ENCODE data around the gene MAGEC1. TPM values are rescaled to one million over a fixed set of nuclear protein-coding genes. Genes with fewer than 3 reads are reported as not detected.

MAGEC1 gene
- total RNA-seq, 4 donors from 2014 or later, result not detected

DNA sequence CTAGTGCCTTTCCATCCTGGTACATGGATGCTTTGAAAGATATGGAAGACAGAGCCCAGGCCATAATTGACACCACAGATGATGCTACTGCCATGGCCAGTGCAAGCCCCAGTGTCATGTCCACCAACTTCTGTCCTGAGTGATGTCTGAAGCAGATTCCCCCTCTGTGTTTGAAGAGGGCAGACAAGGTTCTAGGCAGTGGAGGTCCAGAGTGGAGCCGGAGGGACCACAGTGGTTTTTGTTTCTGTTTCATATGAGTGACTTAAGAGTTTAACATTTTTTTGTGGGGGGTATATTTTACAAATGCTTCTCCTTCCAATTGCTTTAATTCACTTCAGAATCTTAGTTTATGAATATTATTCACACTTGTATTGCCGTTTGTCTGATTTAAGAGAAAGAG, 6.0 kb upstream of the MAGEC1 start:
- Histone ChIP-seq H3K4me1 (no peaks in the 10 kb centered on the region), H3K27ac (no peak overlapping the region), H3K9me3 (no peaks in the 10 kb centered on the region), H3K4me3 (no peak overlapping the region), H3K27me3 (no peaks in the 10 kb centered on the region), H3K36me3 (no peaks in the 10 kb centered on the region)
- ATAC-seq, result no peak
- DNase-seq, result no peak
- intact Hi-C loops (cut with DNase I; ENCODE audit: low total_unique reads), result no loop called here
- no peak for TF ChIP-seq POLR2A (IDR thresholded peaks at IDR 0.05)
- TF ChIP-seq, protein P1, sequence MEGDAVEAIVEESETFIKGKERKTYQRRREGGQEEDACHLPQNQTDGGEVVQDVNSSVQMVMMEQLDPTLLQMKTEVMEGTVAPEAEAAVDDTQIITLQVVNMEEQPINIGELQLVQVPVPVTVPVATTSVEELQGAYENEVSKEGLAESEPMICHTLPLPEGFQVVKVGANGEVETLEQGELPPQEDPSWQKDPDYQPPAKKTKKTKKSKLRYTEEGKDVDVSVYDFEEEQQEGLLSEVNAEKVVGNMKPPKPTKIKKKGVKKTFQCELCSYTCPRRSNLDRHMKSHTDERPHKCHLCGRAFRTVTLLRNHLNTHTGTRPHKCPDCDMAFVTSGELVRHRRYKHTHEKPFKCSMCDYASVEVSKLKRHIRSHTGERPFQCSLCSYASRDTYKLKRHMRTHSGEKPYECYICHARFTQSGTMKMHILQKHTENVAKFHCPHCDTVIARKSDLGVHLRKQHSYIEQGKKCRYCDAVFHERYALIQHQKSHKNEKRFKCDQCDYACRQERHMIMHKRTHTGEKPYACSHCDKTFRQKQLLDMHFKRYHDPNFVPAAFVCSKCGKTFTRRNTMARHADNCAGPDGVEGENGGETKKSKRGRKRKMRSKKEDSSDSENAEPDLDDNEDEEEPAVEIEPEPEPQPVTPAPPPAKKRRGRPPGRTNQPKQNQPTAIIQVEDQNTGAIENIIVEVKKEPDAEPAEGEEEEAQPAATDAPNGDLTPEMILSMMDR (IDR thresholded peaks at IDR 0.05 in 4 of 5, conservative IDR thresholded peaks at IDR 0.05 in 1 of 5), result no peak
- in situ Hi-C loops (cut with MboI; ENCODE audit: low sequenced_read_pairs in 4 of 4), result no loop called here

DNA sequence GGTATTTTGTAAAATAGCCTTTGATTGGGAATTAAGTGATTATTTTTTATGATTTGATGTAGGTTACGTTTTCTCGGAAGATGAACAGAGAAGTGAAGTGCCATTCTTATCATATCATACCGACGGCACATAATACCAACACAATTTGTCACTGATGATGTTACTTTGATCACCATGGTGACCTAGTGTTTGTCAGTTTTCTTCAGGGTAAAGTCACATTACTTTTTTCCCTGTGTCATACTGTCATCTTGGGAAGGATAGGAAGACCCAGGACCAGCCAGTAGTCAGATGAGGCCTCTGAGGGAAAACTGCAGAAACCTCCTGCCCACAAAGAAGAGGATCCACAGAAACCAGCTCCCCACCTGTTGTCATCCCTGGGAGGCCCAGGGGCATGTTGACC, 1.3 kb upstream of the MAGEC1 start:
- Histone ChIP-seq H3K27me3 (no peaks in the 10 kb centered on the region), H3K9me3 (no peaks in the 10 kb centered on the region), H3K4me3 (no peak overlapping the region), H3K27ac (no peak overlapping the region), H3K36me3 (no peaks in the 10 kb centered on the region), H3K4me1 (no peaks in the 10 kb centered on the region)
- DNase-seq (no peak), ATAC-seq (no peak)
- intact Hi-C loops (cut with DNase I; ENCODE audit: low total_unique reads) (no loop called here), in situ Hi-C loops (cut with MboI; ENCODE audit: low sequenced_read_pairs in 4 of 4) (no loop called here)
- no peak for TF ChIP-seq POLR2A (IDR thresholded peaks at IDR 0.05)
- TF ChIP-seq, protein P1 (IDR thresholded peaks at IDR 0.05 in 4 of 5, conservative IDR thresholded peaks at IDR 0.05 in 1 of 5), result no peak

DNA sequence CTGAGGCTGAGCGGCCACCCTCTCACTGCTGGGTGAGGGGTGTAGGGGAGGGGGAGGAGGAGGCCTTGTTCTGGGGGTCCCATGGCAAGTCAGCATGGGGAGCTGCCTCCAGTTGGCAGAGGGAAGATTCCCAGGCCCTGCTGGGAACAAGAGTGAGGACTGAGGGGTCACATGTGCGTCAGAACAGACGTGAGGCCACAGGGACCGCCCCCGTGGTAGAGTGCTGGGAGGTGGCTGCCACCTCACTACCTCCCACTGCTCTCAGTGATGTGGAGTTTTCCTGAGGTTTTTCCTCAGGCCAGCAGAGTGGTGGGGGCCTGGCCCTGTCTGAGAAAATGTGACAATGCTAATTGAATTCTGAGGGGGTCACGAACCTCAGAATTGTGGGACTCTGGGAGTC, 568 bp downstream of the MAGEC1 start:
- Histone ChIP-seq H3K4me3 (no peak overlapping the region), H3K4me1 (no peaks in the 10 kb centered on the region), H3K36me3 (no peaks in the 10 kb centered on the region), H3K27me3 (no peaks in the 10 kb centered on the region), H3K27ac (no peak overlapping the region), H3K9me3 (no peaks in the 10 kb centered on the region)
- in situ Hi-C loops (cut with MboI; ENCODE audit: low sequenced_read_pairs in 4 of 4), result no loop called here
- DNase-seq (no peak), ATAC-seq (no peak)
- TF ChIP-seq POLR2A (IDR thresholded peaks at IDR 0.05), result no peak
- TF ChIP-seq, protein P1 (IDR thresholded peaks at IDR 0.05 in 4 of 5, conservative IDR thresholded peaks at IDR 0.05 in 1 of 5), result no peak
- intact Hi-C loops (cut with DNase I; ENCODE audit: low total_unique reads), result no loop called here

DNA sequence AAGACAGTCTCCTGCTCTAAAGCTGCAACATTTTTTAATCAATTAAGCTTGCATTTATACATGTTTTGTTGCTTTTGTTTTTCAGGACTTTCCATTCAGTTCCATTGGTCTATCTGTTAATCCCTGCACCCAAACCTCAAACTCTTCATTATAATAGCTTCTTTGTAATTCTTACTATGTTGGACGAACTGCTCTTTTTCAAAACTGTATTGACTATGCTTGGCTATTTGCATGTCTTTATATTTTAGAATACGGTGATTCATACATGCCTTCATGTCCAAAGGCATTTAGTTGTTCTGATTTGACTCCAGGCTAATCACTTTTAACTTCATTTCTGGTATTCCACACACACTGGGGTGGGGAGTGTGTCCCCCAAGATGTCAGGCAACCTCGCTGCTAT, 14.1 kb downstream of the MAGEC1 start:
- ATAC-seq, result no peak
- intact Hi-C loops (cut with DNase I; ENCODE audit: low total_unique reads), result no loop called here
- Histone ChIP-seq H3K27ac (no peak overlapping the region), H3K4me1 (no peaks in the 10 kb centered on the region), H3K36me3 (no peaks in the 10 kb centered on the region), H3K27me3 (no peaks in the 10 kb centered on the region), H3K4me3 (no peak overlapping the region), H3K9me3 (no peaks in the 10 kb centered on the region)
- TF ChIP-seq POLR2A (IDR thresholded peaks at IDR 0.05), result no peak
- TF ChIP-seq, protein P1 (IDR thresholded peaks at IDR 0.05 in 4 of 5, conservative IDR thresholded peaks at IDR 0.05 in 1 of 5), result no peak
- no peak for DNase-seq
- in situ Hi-C loops (cut with MboI; ENCODE audit: low sequenced_read_pairs in 4 of 4), result no loop called here

DNA sequence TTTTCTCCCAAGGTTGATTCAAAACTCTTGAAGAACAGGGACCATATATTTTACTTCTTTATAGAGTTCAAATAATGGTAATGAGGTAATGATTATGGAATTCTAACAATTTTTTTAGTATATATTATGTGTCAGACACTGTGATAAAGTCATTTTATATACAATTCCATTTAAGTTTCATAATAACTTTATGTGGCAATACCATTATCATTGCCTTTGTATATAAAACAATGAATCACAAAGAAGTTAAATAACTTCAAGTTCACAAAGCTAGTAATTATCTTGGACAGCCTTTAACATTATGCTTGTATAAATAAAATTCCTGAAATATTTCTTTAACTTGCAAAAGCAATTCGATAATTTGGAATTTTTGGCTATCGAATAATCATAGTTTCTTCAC, 20.6 kb downstream of the MAGEC1 start:
- TF ChIP-seq POLR2A (IDR thresholded peaks at IDR 0.05), result no peak
- TF ChIP-seq, protein P1 (IDR thresholded peaks at IDR 0.05 in 4 of 5, conservative IDR thresholded peaks at IDR 0.05 in 1 of 5), result no peak
- DNase-seq, result no peak
- Histone ChIP-seq H3K27me3 (no peaks in the 10 kb centered on the region), H3K4me3 (no peak overlapping the region), H3K4me1 (no peaks in the 10 kb centered on the region), H3K36me3 (no peaks in the 10 kb centered on the region), H3K27ac (no peak overlapping the region), H3K9me3 (no peaks in the 10 kb centered on the region)
- no peak for ATAC-seq
- in situ Hi-C loops (cut with MboI; ENCODE audit: low sequenced_read_pairs in 4 of 4), result no loop called here
- intact Hi-C loops (cut with DNase I; ENCODE audit: low total_unique reads), result no loop called here

Data from gastrocnemius medialis (tissue), 4 donors.